Measurements from ENCODE around the gene ERFL.

ERFL gene

DNA sequence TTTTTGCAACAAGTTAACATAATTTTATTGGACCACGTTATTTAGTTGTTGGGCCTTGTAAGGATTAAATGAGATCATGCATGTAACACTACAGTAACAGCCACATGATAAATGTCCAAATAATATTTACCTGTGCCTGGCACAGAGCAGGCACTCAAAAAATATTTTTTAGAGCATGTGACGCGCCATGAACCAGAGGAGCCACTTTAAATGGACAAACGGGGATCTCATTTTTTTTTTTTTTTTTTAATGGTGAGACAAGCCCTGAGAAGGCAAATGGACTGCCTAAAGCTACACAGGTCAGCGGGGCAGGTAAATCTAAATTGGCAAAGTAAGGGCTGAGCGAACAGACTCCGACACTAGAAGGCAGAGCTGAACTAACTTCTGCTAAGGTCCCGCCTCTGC is 69.0 kb downstream of the ERFL start:
- Histone ChIP-seq H3K27ac (ENCODE audit: low read length) (no peak overlapping the region), H2AFZ (ENCODE audit: low read depth, low read length) (peak overlapping the region; percentile 49; the same call in 1 of the 2 replicates), H3K36me3 (replicated peaks; ENCODE audit: low read depth, low read length) (peaks cover 37% of the 10 kb centered on the region), H3K79me2 (ENCODE audit: low read length) (peaks cover 44% of the 10 kb centered on the region), H3K4me3 (ENCODE audit: low read length) (peak overlapping the region; percentile 82), H3K27me3 (ENCODE audit: low read depth, low read length) (peaks cover 10% of the 10 kb centered on the region), H3K4me1 (ENCODE audit: low read length) (peaks cover 36% of the 10 kb centered on the region), H4K20me1 (ENCODE audit: insufficient read depth, low read length) (peaks cover 27% of the 10 kb centered on the region), H3K9ac (ENCODE audit: low read length) (peak overlapping the region; percentile 61), H3K4me2 (ENCODE audit: low read length) (peak overlapping the region; percentile 59), H3K9me3 (ENCODE audit: insufficient read depth, low read length) (no peaks in the 10 kb centered on the region)
- TF ChIP-seq, protein P1, sequence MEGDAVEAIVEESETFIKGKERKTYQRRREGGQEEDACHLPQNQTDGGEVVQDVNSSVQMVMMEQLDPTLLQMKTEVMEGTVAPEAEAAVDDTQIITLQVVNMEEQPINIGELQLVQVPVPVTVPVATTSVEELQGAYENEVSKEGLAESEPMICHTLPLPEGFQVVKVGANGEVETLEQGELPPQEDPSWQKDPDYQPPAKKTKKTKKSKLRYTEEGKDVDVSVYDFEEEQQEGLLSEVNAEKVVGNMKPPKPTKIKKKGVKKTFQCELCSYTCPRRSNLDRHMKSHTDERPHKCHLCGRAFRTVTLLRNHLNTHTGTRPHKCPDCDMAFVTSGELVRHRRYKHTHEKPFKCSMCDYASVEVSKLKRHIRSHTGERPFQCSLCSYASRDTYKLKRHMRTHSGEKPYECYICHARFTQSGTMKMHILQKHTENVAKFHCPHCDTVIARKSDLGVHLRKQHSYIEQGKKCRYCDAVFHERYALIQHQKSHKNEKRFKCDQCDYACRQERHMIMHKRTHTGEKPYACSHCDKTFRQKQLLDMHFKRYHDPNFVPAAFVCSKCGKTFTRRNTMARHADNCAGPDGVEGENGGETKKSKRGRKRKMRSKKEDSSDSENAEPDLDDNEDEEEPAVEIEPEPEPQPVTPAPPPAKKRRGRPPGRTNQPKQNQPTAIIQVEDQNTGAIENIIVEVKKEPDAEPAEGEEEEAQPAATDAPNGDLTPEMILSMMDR (IDR thresholded peaks at IDR 0.05; ENCODE audit: low read depth, low read length) = peak; percentile 61
- no peak for TF ChIP-seq EZH2phosphoT487 (IDR thresholded peaks at IDR 0.05; ENCODE audit: low read depth)

Measured in OCI-LY3 (cell line).